Keratinocyte (primary cell): ENCODE results near the gene SDC1. TPM values are rescaled to one million over a fixed set of nuclear protein-coding genes. Genes with fewer than 3 reads are reported as not detected.

Source experiments
- DNase-seq: peaks from one replicate; pipeline ENCODE4 v3.0.0-alpha.2; 2011; ENCODE audit warnings: low read depth, missing footprints, low spot score
- FAIRE-seq: peaks from 2 replicates; lab custom pipeline; 2011; peaks lifted over from hg19 to GRCh38; lab: Jason Lieb, UNC
- H2AFZ ChIP-seq: 2 replicates; pipeline ENCODE4 v1.6.0; 2012; ENCODE audit warnings: low read length, control low read depth, inconsistent platforms; ENCODE audit not compliant: control insufficient read depth
- H3K27ac ChIP-seq: 2 replicates; pipeline ENCODE4 v1.5.1; 2011; ENCODE audit warnings: low read length; ENCODE audit not compliant: control insufficient read depth, insufficient read depth
- H3K27me3 ChIP-seq: 3 replicates; pipeline ENCODE4 v1.6.0; 2011; ENCODE audit warnings: low read length; ENCODE audit not compliant: control insufficient read depth, insufficient read depth; ENCODE audit errors: extremely low read depth
- H3K36me3 ChIP-seq, 2 experiments: 2 replicates in 1 of 2; 3 replicates in 1 of 2; pipeline ENCODE4 v1.5.1; 2011; ENCODE audit warnings: low read length in 2 of 2, mild to moderate bottlenecking in 1 of 2; ENCODE audit not compliant: control insufficient read depth in 2 of 2, insufficient read depth in 2 of 2; ENCODE audit errors: extremely low read depth in 1 of 2
- H3K4me1 ChIP-seq: 3 replicates; pipeline ENCODE4 v1.5.1; 2011; ENCODE audit warnings: low read length; ENCODE audit not compliant: control insufficient read depth, insufficient read depth; ENCODE audit errors: extremely low read depth
- H3K4me2 ChIP-seq: 3 replicates; pipeline ENCODE4 v1.6.0; 2011; ENCODE audit warnings: low read depth, low read length; ENCODE audit not compliant: control insufficient read depth, insufficient read depth; ENCODE audit errors: extremely low read depth
- H3K4me3 ChIP-seq, 3 experiments: fragments of 200-600 bp in 1 of 3; sonication (generic) in 1 of 3; 2 replicates in 2 of 3; 3 replicates in 1 of 3; pipeline ENCODE4 v1.5.1; 2011 to 2016; ENCODE audit warnings: low read length in 3 of 3, mild to moderate bottlenecking in 3 of 3, control low read depth in 2 of 3, inconsistent platforms in 1 of 3, low read depth in 1 of 3, mixed read lengths in 1 of 3, mixed run types in 1 of 3, moderate library complexity in 1 of 3; ENCODE audit not compliant: control insufficient read depth in 2 of 3, insufficient read depth in 2 of 3; ENCODE audit errors: extremely low read depth in 1 of 3
- H3K79me2 ChIP-seq: 2 replicates; pipeline ENCODE4 v1.6.0; 2012; ENCODE audit warnings: low read length; ENCODE audit not compliant: control insufficient read depth, insufficient read depth
- H3K9ac ChIP-seq: 3 replicates; pipeline ENCODE4 v1.6.0; 2011; ENCODE audit warnings: low read length; ENCODE audit not compliant: control insufficient read depth, insufficient read depth; ENCODE audit errors: extremely low read depth
- H3K9me1 ChIP-seq: 3 replicates; pipeline ENCODE4 v1.6.0; 2011; ENCODE audit warnings: low read length; ENCODE audit not compliant: control insufficient read depth, insufficient read depth; ENCODE audit errors: extremely low read depth
- H3K9me3 ChIP-seq: 2 replicates; pipeline ENCODE4 v1.5.1; 2012; ENCODE audit warnings: low read depth, low read length; ENCODE audit not compliant: control insufficient read depth
- H4K20me1 ChIP-seq: 3 replicates; pipeline ENCODE4 v1.6.0; 2011; ENCODE audit warnings: low read length; ENCODE audit not compliant: control insufficient read depth, insufficient read depth; ENCODE audit errors: extremely low read depth
- CTCF ChIP-seq, 3 experiments: IDR thresholded peaks in 1 of 3; conservative IDR thresholded peaks in 1 of 3; optimal IDR thresholded peaks in 1 of 3; 2 replicates in 2 of 3; 3 replicates in 1 of 3; pipeline versions ENCODE3 to v1.5.1; 2011; ENCODE audit warnings: low read length in 3 of 3, mild to moderate bottlenecking in 3 of 3, moderate library complexity in 2 of 3, control low read depth in 1 of 3, inconsistent platforms in 1 of 3; ENCODE audit not compliant: insufficient read depth in 2 of 3; ENCODE audit errors: extremely low read depth in 1 of 3
- EZH2 ChIP-seq: IDR thresholded peaks from one replicate; pipeline ENCODE4 v1.6.1; 2012; ENCODE audit warnings: inconsistent platforms, mild to moderate bottlenecking, low read length, moderate library complexity
- dilution Hi-C: fragments of 300-500 bp; cut with MboI; formaldehyde crosslinking; loops from one replicate; pipeline ENCODE4 v1.7.0; 2020; ENCODE audit warnings: low sequenced_read_pairs; ENCODE audit not compliant: extremely low pct_ligation_motif_present
- polyA plus RNA-seq, 5 experiments: library from polyadenylated mRNA; depleted of rRNA in 3 of 5; stranded (reverse) in 3 of 5; stranded (forward) in 1 of 5; unstranded in 1 of 5; fragments of >200 nt; gene quantifications; 1 replicate in 1 of 5; 2 replicates in 3 of 5; 3 replicates in 1 of 5; pipeline versions ENCODE4 v1.2.1 to v1.2.3, GENCODE V29; 2011 to 2012; ENCODE audit warnings: missing spikeins in 2 of 5, low read depth in 1 of 5, low replicate concordance in 1 of 5

SDC1 gene
- polyA plus RNA-seq, 1 donor (not counting 4 experiments of a cell fraction or from before 2014, with no cell fraction given): 696 TPM

- no peak overlapping the region for H2AFZ ChIP-seq
- H3K4me3 ChIP-seq: no peak overlapping the region
- H3K27me3 ChIP-seq: no peaks in the 10 kb centered on the region
- no peak overlapping the region for H3K9ac ChIP-seq
- no peaks in the 10 kb centered on the region for H3K9me3 ChIP-seq
- H4K20me1 ChIP-seq: no peaks in the 10 kb centered on the region
- H3K79me2 ChIP-seq: no peaks in the 10 kb centered on the region
- DNase-seq (no peak), FAIRE-seq (no peak)
- H3K36me3 ChIP-seq: no peaks in the 10 kb centered on the region
- TF ChIP-seq CTCF (optimal IDR thresholded peaks at IDR 0.05 in 1 of 3, IDR thresholded peaks at IDR 0.05 in 1 of 3, conservative IDR thresholded peaks at IDR 0.05 in 1 of 3; ENCODE audit: extremely low read depth in 1 of 3, insufficient read depth in 2 of 3, low read length in 3 of 3) (no peak), EZH2 (no peak)
- dilution Hi-C loops: no loop called here
- no peak overlapping the region for H3K27ac ChIP-seq
- H3K4me2 ChIP-seq: no peak overlapping the region
- H3K9me1 ChIP-seq: no peaks in the 10 kb centered on the region
- H3K4me1 ChIP-seq: peaks cover 29% of the 10 kb centered on the region
These were observed 35.5 kb downstream of the SDC1 start for GRCh38 chr2:20189299-20189931.

GRCh38 chr2:20188851-20189250 lies 36.1 kb downstream of the SDC1 start:
- H2AFZ ChIP-seq: no peak overlapping the region

More at GRCh38 chr2:20188851-20189250, 36.1 kb downstream of the SDC1 start:
- no peaks in the 10 kb centered on the region for H3K79me2 ChIP-seq
- no peak for TF ChIP-seq CTCF (optimal IDR thresholded peaks at IDR 0.05 in 1 of 3, IDR thresholded peaks at IDR 0.05 in 1 of 3, conservative IDR thresholded peaks at IDR 0.05 in 1 of 3; ENCODE audit: extremely low read depth in 1 of 3, insufficient read depth in 2 of 3, low read length in 3 of 3)
- no peak for TF ChIP-seq EZH2
- H4K20me1 ChIP-seq: no peaks in the 10 kb centered on the region
- no peaks in the 10 kb centered on the region for H3K9me3 ChIP-seq
- H3K27ac ChIP-seq: no peak overlapping the region
- no peak overlapping the region for H3K4me3 ChIP-seq
- H3K9me1 ChIP-seq: no peaks in the 10 kb centered on the region
- H3K4me1 ChIP-seq: peaks cover 35% of the 10 kb centered on the region
- H3K27me3 ChIP-seq: no peaks in the 10 kb centered on the region
- H3K9ac ChIP-seq: no peak overlapping the region
- FAIRE-seq (no peak), DNase-seq (no peak)
- dilution Hi-C loops: no loop called here
- no peak overlapping the region for H3K4me2 ChIP-seq
- no peaks in the 10 kb centered on the region for H3K36me3 ChIP-seq
